ENCODE measurements around the gene OSBPL2. TPM values are rescaled to one million over a fixed set of nuclear protein-coding genes. Genes with fewer than 3 reads are reported as not detected.

The OSBPL2 gene
- total and polyA plus RNA-seq, 9 of the 15 experiments (the other 6 are each of a cell fraction or from before 2014, with no cell fraction given), result 2.5 to 25.6 (median 14.1) TPM

DNA sequence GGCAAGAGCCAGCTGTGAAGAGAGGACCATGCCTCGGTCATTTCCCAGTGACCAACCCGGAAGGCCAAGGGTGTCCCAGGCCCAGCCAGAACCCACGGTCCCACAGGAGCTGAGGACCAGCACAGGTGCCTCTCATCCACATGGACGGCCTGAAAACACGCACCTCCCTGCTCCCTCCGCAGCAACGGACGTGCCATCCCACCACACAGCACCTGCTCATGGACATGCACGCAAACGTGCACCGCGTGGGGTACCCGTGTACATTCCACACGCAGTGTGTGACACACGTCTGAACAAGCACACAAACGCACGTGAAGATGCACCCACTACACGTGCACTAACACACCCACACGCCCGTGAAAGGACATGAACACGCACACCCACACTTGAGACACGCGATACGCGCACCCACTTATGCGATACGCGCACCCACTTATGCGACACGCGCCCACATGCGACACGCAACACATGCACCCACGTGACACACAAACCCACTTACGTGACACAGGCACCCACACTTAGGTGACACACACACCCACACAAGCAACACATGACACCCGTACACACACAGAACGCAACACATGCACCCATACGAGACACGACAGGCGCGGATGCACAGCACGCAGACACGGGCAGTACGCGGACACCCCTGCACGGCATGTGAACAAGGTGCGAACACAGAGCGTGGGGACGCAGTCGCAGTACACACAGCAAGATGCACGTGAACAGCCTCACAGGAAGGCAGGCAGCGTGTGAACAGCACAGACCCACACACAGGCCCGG is 98.6 kb downstream of the OSBPL2 start:
- peaks cover 83% of the 10 kb centered on the region; the same call in 2 of the 3 replicates for H3K36me3 ChIP-seq (ENCODE audit: control insufficient read depth, insufficient read depth, low read length)
- DNase-seq (ENCODE audit: extremely low read depth in 1 of 4, low spot score in 3 of 4) (no peak), FAIRE-seq (no peak), ATAC-seq (no peak)
- WGBS (ENCODE audit: insufficient coverage, low coverage, missing lambda C conversion rate), result 92% methylated on average over 53 of the region's 53 CpGs
- H3K79me2 ChIP-seq (ENCODE audit: control insufficient read depth, insufficient read depth, low read length), result no peaks in the 10 kb centered on the region
- in situ Hi-C loops (cut with MboI), result no loop called here
- H3K9me3 ChIP-seq (replicated peaks; ENCODE audit: control insufficient read depth, insufficient read depth, low read depth, low read length), result no peaks in the 10 kb centered on the region
- no peak overlapping the region for H3K4me3 ChIP-seq
- CTCF ChIA-PET (ENCODE audit: low intra/inter-chr PET ratio), result no interaction called here
- H3K4me2 ChIP-seq (ENCODE audit: insufficient read depth, low read length), result no peak overlapping the region
- H4K20me1 ChIP-seq (replicated peaks; ENCODE audit: control insufficient read depth, insufficient read depth, low read length), result no peaks in the 10 kb centered on the region
- peaks cover 0 to 15% of the 10 kb centered on the region in 2 experiments; a peak in 1 of 5 replicates for H3K4me1 ChIP-seq (replicated peaks in 1 of 2; ENCODE audit: control insufficient read depth in 2 of 2, insufficient read depth in 2 of 2, low read length in 2 of 2)
- POLR2A ChIA-PET, result no interaction called here
- H3K9ac ChIP-seq (ENCODE audit: insufficient read depth in 1 of 2, low read depth in 2 of 2, low read length in 2 of 2), result peak overlapping the region in 1 of 2 experiments; percentile 17; a peak in 1 of 4 replicates
- no peak for TF ChIP-seq ZNF583 (CRISPR knock-in tag; IDR thresholded peaks at IDR 0.05)
- peak; percentile 36; the same call in 1 of the 2 replicates for TF ChIP-seq ZBTB33 (CRISPR knock-in tag; IDR thresholded peaks at IDR 0.05)
- TF ChIP-seq, protein P1, sequence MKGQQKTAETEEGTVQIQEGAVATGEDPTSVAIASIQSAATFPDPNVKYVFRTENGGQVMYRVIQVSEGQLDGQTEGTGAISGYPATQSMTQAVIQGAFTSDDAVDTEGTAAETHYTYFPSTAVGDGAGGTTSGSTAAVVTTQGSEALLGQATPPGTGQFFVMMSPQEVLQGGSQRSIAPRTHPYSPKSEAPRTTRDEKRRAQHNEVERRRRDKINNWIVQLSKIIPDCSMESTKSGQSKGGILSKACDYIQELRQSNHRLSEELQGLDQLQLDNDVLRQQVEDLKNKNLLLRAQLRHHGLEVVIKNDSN (CRISPR knock-in tag; IDR thresholded peaks at IDR 0.05), result 0 out of 2 replicates have a peak, but pooled peaks have one; percentile 5
- TF ChIP-seq POLR2G (IDR thresholded peaks at IDR 0.05; ENCODE audit: low read depth, low read length), result peak; percentile 22; the same call in 1 of the 2 replicates
- TF ChIP-seq RBM22 (IDR thresholded peaks at IDR 0.05; ENCODE audit: low read depth, low read length, poor library complexity, severe bottlenecking), result peak; percentile 28
- no peak for TF ChIP-seq MTF1 (CRISPR knock-in tag; IDR thresholded peaks at IDR 0.05; ENCODE audit: borderline replicate concordance)
- no peaks in the 10 kb centered on the region for H3K9me1 ChIP-seq (ENCODE audit: control insufficient read depth, insufficient read depth, low read length)
- no TSS peak for BruUV-seq (replicated peaks)
- H3K27me3 ChIP-seq (ENCODE audit: control insufficient read depth in 2 of 2, insufficient read depth in 2 of 2, low read length in 2 of 2), result no peaks in the 10 kb centered on the region
- intact Hi-C loops (cut with micrococcal nuclease), result no loop called here
- no peak overlapping the region for H2AFZ ChIP-seq (ENCODE audit: low read depth, low read length)
- H3K27ac ChIP-seq (ENCODE audit: extremely low read depth, low read depth, low read length), result no peak overlapping the region

Data from K562 (cell line).